H7 (cell line): Measurements from ENCODE around the gene NUBPL. TPM values are rescaled to one million over a fixed set of nuclear protein-coding genes. Genes with fewer than 3 reads are reported as not detected.

ENCODE experiments used
- DNase-seq: peaks from one replicate; pipeline ENCODE4 v3.0.0; 2012
- H3K27me3 ChIP-seq: 2 replicates; pipeline ENCODE4 v1.6.0; 2011; ENCODE audit warnings: mild to moderate bottlenecking, low read length; ENCODE audit not compliant: control insufficient read depth, insufficient read depth
- H3K36me3 ChIP-seq: replicated peaks from 2 replicates; pipeline ENCODE4 v1.5.1; 2011; ENCODE audit warnings: low read length; ENCODE audit not compliant: control insufficient read depth, insufficient read depth
- H3K4me3 ChIP-seq: 2 replicates; pipeline ENCODE4 v1.5.1; 2011; ENCODE audit warnings: low read depth, mild to moderate bottlenecking, control low read depth, low read length, moderate library complexity; ENCODE audit not compliant: insufficient read depth
- total RNA-seq: library from RNA; depleted of rRNA; stranded (reverse); fragments of >200 nt; shearing (Covaris generic); gene quantifications from 2 replicates; pipeline ENCODE4 v1.2.3, GENCODE V29; 2014

Gene NUBPL
- total RNA-seq, 1 experiment from 2014 or later: 8.7 TPM

GRCh38 chr14:31560759-31561154 lies 447 bp upstream of the NUBPL start:
- no peaks in the 10 kb centered on the region for H3K36me3 ChIP-seq
- DNase-seq: peak; percentile 19
- H3K27me3 ChIP-seq: no peaks in the 10 kb centered on the region

GRCh38 chr14:31564194-31564593 lies 3.0 kb downstream of the NUBPL start:
- no peak for DNase-seq
- Histone ChIP-seq H3K36me3 (no peaks in the 10 kb centered on the region), H3K4me3 (no peak overlapping the region), H3K27me3 (no peaks in the 10 kb centered on the region)

More at GRCh38 chr14:31560759-31561154, 447 bp upstream of the NUBPL start:
- peak overlapping the region; percentile 93 for H3K4me3 ChIP-seq

- DNase-seq: no peak
- Histone ChIP-seq H3K36me3 (no peaks in the 10 kb centered on the region), H3K4me3 (no peak overlapping the region), H3K27me3 (no peaks in the 10 kb centered on the region)
Observed at GRCh38 chr14:31566456-31566855, 5.3 kb downstream of the NUBPL start.

DNA sequence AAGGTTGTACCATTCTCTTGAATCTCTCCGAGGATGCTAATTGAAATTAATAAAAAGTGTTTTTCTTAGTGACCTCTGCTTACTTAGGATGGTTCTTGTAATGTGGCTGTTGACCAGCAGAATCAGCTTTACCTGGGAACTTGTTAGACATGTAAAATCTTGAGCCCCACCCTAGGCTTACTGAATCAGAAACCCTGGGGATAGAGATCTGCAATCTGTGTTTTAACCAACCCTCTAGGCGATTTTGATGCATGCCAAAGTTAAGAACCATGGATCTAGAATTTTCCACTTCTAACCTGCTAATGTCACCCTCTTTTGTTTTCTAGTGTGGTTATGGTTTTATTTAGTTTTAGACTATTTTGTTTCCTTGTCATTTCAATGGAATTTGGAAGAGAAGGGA lies 6.5 kb downstream of the NUBPL start:
- H3K36me3 ChIP-seq: no peaks in the 10 kb centered on the region
- no peak overlapping the region for H3K4me3 ChIP-seq
- DNase-seq: no peak
- H3K27me3 ChIP-seq: no peaks in the 10 kb centered on the region

- Histone ChIP-seq H3K4me3 (no peak overlapping the region), H3K36me3 (no peaks in the 10 kb centered on the region)
- no peak for DNase-seq
Observed at GRCh38 chr14:31568161-31568560, 7.0 kb downstream of the NUBPL start.

DNA sequence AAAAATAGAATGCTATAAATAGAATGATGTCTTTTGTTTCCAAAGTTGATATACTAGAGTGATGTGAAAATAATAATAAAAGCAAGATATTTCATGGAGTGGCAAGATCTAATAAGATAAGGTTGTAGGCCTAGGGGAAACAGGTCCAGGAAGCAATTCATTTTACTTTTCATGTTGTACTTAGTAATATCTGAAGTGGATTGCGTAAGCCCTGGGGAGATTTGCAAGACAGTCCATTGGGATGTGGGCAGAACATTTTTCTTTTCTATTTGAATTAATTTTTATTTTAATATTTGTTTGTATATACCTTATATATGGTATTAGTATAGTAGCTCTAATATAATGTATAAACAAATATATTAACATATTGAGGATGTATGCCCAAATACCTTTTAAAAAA lies 7.5 kb downstream of the NUBPL start:
- DNase-seq: no peak
- Histone ChIP-seq H3K27me3 (no peaks in the 10 kb centered on the region), H3K36me3 (no peaks in the 10 kb centered on the region), H3K4me3 (no peak overlapping the region)

More at GRCh38 chr14:31568161-31568560, 7.0 kb downstream of the NUBPL start:
- no peaks in the 10 kb centered on the region for H3K27me3 ChIP-seq

DNA sequence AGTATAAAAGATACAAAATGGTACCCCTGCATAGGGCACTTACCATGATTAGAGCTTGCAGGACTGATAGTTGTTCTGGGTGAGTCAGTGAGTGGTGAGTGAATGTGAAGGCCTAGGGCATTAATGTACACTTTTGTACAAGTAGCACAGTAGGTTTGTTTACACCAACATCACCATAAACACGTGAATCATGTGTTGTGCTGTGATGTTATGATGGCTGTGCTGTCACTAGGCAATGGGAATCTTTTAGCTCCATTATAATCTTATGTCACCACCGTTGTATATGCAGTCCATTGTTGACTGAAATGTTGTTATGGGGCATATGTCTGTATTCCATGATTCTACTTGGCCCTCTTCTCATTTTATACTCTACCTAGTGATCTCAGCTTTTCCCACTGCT lies 11.8 kb downstream of the NUBPL start:
- Histone ChIP-seq H3K4me3 (no peak overlapping the region), H3K36me3 (no peaks in the 10 kb centered on the region), H3K27me3 (no peaks in the 10 kb centered on the region)
- DNase-seq: no peak

- no peak for DNase-seq
- no peaks in the 10 kb centered on the region for H3K27me3 ChIP-seq
- no peak overlapping the region for H3K4me3 ChIP-seq
- no peaks in the 10 kb centered on the region for H3K36me3 ChIP-seq
Observed at GRCh38 chr14:31576949-31577348, 15.7 kb downstream of the NUBPL start.

GRCh38 chr14:31578266-31578665 lies 17.1 kb downstream of the NUBPL start:
- no peak for DNase-seq
- H3K27me3 ChIP-seq: no peaks in the 10 kb centered on the region

DNA sequence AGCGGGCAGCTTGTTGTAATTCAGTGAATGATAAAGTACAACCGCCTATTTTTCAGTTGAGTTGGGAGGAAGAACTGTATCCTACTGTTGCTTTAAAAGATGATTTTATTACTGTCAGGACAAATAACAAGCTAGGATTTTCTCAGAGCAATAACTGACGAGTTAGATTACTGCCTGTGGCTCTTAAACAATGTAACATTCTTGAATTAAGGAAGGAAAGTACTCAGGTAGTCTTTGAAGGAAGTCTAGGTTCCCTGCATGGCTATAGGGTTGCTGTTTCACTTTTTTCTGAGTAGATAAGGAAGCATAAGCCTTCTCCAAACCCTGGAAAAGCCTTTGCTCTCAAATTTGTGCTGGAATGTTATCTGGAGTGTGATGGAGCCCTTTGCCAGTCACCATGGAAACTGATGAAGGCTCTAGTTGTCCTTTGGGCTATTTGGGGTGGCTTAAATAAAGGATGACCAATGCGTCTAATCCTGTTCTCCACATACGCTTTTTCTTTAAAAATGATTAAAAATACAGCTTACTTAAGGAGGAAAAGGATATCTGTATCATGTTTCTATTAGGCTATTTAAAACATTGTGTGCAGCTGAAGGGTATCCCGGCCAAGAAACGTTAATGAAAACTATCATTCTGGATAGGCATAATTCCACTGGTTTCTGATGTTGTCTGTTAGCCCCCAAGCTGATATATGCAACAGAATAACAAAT lies 17.7 kb downstream of the NUBPL start:
- Histone ChIP-seq H3K36me3 (no peaks in the 10 kb centered on the region), H3K27me3 (no peaks in the 10 kb centered on the region), H3K4me3 (no peak overlapping the region)
- no peak for DNase-seq

More at GRCh38 chr14:31578266-31578665, 17.1 kb downstream of the NUBPL start:
- Histone ChIP-seq H3K4me3 (no peak overlapping the region), H3K36me3 (no peaks in the 10 kb centered on the region)

- Histone ChIP-seq H3K36me3 (no peaks in the 10 kb centered on the region), H3K27me3 (no peaks in the 10 kb centered on the region), H3K4me3 (no peak overlapping the region)
- DNase-seq: no peak
Observed at GRCh38 chr14:31580234-31580633, 19.0 kb downstream of the NUBPL start.

- H3K4me3 ChIP-seq: no peak overlapping the region
- no peaks in the 10 kb centered on the region for H3K36me3 ChIP-seq
- no peak for DNase-seq
- H3K27me3 ChIP-seq: no peaks in the 10 kb centered on the region
Observed at GRCh38 chr14:31582286-31582691, 21.1 kb downstream of the NUBPL start.

DNA sequence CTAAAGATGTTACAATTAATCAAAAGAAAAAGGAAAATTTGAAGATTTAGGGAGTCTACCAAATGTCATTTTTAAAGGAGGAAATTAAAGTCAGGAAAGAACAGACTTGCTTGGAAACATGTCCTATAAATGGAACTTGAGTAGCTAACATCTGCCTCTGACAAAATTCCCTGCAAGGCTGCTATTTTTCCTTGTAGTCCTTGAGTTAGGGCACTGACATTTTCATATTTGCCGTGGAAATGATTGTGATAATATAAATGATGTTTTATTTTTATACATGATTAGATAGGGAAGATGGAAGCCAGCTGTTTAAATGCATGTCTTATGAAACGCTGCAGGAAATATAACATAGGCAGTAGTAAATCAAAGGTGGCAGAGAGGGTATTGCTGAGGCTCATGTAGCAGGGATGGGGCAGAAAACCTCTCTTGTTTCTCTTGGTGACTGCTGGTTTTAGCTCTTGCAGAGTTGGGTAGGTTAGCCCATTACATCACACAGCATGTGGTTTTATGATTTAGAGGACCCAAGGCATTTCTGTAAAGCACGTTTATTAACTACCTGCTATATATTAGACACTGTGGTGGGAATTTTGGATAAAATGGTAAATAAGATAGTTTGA lies 21.7 kb downstream of the NUBPL start:
- Histone ChIP-seq H3K36me3 (no peaks in the 10 kb centered on the region), H3K27me3 (no peaks in the 10 kb centered on the region), H3K4me3 (no peak overlapping the region)
- no peak for DNase-seq

DNA sequence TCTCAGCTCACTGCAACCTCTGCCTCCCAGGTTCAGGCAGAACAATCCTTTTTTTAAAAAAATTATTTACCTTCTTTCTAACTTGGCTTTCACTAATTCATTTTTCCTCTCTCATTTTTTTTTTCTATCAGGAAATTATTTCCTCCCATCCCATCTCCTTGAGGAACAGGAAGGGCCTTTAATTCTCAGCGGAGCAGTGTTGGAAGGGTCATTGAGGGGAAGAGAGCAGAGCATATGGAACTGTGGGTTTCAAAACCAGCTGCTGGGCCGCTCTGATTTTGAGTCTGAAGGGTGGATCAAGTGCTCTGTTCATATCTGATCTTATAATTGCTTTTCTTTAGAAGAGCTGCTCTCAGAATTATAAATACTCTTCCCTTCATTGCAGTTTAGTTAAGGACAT lies 29.0 kb downstream of the NUBPL start:
- no peaks in the 10 kb centered on the region for H3K36me3 ChIP-seq
- H3K4me3 ChIP-seq: no peak overlapping the region
- H3K27me3 ChIP-seq: no peaks in the 10 kb centered on the region
- DNase-seq: no peak

DNA sequence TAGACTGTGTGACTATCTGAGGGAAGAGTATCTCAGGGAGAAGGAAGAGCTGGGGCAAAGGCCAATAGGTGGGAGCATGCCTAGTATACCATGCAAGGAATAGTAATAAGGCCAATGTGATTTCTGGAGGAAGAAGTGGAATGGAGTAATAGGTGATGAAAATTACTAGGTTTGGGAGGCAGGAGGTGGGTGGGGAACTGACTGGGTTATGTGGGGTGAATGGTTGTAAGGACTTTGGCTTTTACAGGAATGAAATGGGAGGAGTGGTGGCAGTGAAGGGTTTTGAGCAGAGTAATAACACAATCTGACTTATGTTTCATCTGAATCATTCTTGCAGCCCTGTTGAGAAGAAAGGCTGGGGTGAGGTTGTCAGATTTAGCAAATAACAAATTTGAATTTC lies 30.9 kb downstream of the NUBPL start:
- Histone ChIP-seq H3K27me3 (no peaks in the 10 kb centered on the region), H3K4me3 (no peak overlapping the region), H3K36me3 (no peaks in the 10 kb centered on the region)
- DNase-seq: no peak
